PC-3 (cell line): ENCODE results near the gene ATOH1. TPM values are rescaled to one million over a fixed set of nuclear protein-coding genes. Genes with fewer than 3 reads are reported as not detected.

Experiments used
- ATAC-seq: fragments of 200-7000 bp; cut with Tn5 transposase; 2 replicates; pipeline ENCODE4 v1.9.1; 2020; ENCODE audit warnings: mild to moderate bottlenecking, moderate library complexity
- BruUV-seq: library from RNA; stranded (reverse); fragments of 400-500 nt; replicated peaks from 2 replicates; lab custom pipeline; 2021; lab: Mats Ljungman, UMichigan
- CTCF ChIA-PET: fragments of 300-600 bp; sonication (Branson Sonifier 250); formaldehyde crosslinking; loops from one replicate; lab custom pipeline; 2022; ENCODE audit warnings: antibody characterized with exemption; lab: Charles Lee
- POLR2A ChIA-PET: fragments of 300-600 bp; sonication (Branson Sonifier 250); formaldehyde crosslinking; loops from one replicate; lab custom pipeline; 2022; ENCODE audit warnings: antibody characterized with exemption; ENCODE audit not compliant: unreplicated experiment; lab: Charles Lee
- DNase-seq: peaks from one replicate; pipeline ENCODE4 v3.0.0-alpha.2; 2015
- H2AFZ ChIP-seq: fragments of 300-600 bp; sonication (generic); 2 replicates; pipeline ENCODE4 v1.6.0; 2016; ENCODE audit warnings: antibody characterized with exemption, low read length
- H3F3A ChIP-seq: fragments of 300-600 bp; sonication (generic); one replicate; pipeline ENCODE4 v1.6.0; 2017; ENCODE audit warnings: antibody characterized with exemption, low read length, control low read depth, mild to moderate bottlenecking; ENCODE audit not compliant: unreplicated experiment
- H3K27ac ChIP-seq: fragments of 300-600 bp; sonication (generic); 2 replicates; pipeline ENCODE4 v1.5.1; 2016; ENCODE audit warnings: mild to moderate bottlenecking, low read length
- H3K27me3 ChIP-seq: fragments of 300-600 bp; sonication (generic); 2 replicates; pipeline ENCODE4 v1.6.1; 2016; ENCODE audit warnings: low read length, mixed read lengths
- H3K36me3 ChIP-seq: fragments of 300-600 bp; sonication (generic); 2 replicates; pipeline ENCODE4 v1.6.1; 2016; ENCODE audit warnings: low read depth, mixed run types, low read length, mixed read lengths
- H3K4me1 ChIP-seq: fragments of 300-600 bp; sonication (generic); 2 replicates; pipeline ENCODE4 v1.5.1; 2016; ENCODE audit warnings: low read length; ENCODE audit not compliant: insufficient read depth
- H3K4me2 ChIP-seq: fragments of 300-600 bp; sonication (generic); 2 replicates; pipeline ENCODE4 v1.6.0; 2016; ENCODE audit warnings: low read length
- H3K4me3 ChIP-seq: fragments of 300-600 bp; sonication (generic); 2 replicates; pipeline ENCODE4 v1.5.1; 2016; ENCODE audit warnings: mild to moderate bottlenecking, low read length, mixed read lengths
- H3K79me2 ChIP-seq: fragments of 300-600 bp; sonication (generic); 2 replicates; pipeline ENCODE4 v1.6.1; 2017; ENCODE audit warnings: low read length, mixed read lengths
- H3K9ac ChIP-seq: fragments of 300-600 bp; sonication (generic); 2 replicates; pipeline ENCODE4 v1.6.0; 2016; ENCODE audit warnings: mild to moderate bottlenecking, low read length
- H3K9me2 ChIP-seq: fragments of 300-600 bp; sonication (generic); replicated peaks from 2 replicates; pipeline ENCODE4 v1.6.1; 2016; ENCODE audit warnings: mixed run types, low read length, mixed read lengths
- H3K9me3 ChIP-seq: fragments of 300-600 bp; sonication (generic); 2 replicates; pipeline ENCODE4 v1.6.1; 2016; ENCODE audit warnings: low read length, mixed read lengths
- H4K20me1 ChIP-seq: fragments of 300-600 bp; sonication (generic); 2 replicates; pipeline ENCODE4 v1.6.1; 2016; ENCODE audit warnings: low read length, mixed read lengths
- EZH2 ChIP-seq: fragments of 300-600 bp; sonication (generic); IDR thresholded peaks from one replicate; pipeline ENCODE4 v1.6.1; 2017; ENCODE audit warnings: antibody characterized with exemption, mild to moderate bottlenecking, low read length; ENCODE audit not compliant: unreplicated experiment
- EZH2phosphoT487 ChIP-seq: fragments of 300-600 bp; sonication (generic); IDR thresholded peaks from 2 replicates; pipeline ENCODE4 v1.6.1; 2018; ENCODE audit warnings: mild to moderate bottlenecking, antibody characterized with exemption, low read length, borderline replicate concordance
- intact Hi-C: fragments of 100-400 bp; cut with micrococcal nuclease; formaldehyde crosslinking; loops from 2 replicates; pipeline ENCODE4 v1.9.0; 2023
- total RNA-seq: library from RNA; depleted of rRNA; stranded (reverse); fragments of >200 nt; gene quantifications from 2 replicates; pipeline ENCODE4 v1.2.3, GENCODE V29; 2014
- TF ChIP-seq, protein P1 (sequence below): fragments of 300-600 bp; sonication (generic); conservative IDR thresholded peaks from 2 replicates; pipeline ENCODE4 v1.5.1; 2017; ENCODE audit warnings: antibody characterized with exemption, low read depth, mild to moderate bottlenecking, low read length

Gene ATOH1
- total RNA-seq, 1 experiment from 2014 or later = not detected

- no peaks in the 10 kb centered on the region for H3K4me1 ChIP-seq
- ChIA-PET CTCF (no interaction called here), POLR2A (no interaction called here)
- no TSS peak for BruUV-seq
- TF ChIP-seq, protein P1, sequence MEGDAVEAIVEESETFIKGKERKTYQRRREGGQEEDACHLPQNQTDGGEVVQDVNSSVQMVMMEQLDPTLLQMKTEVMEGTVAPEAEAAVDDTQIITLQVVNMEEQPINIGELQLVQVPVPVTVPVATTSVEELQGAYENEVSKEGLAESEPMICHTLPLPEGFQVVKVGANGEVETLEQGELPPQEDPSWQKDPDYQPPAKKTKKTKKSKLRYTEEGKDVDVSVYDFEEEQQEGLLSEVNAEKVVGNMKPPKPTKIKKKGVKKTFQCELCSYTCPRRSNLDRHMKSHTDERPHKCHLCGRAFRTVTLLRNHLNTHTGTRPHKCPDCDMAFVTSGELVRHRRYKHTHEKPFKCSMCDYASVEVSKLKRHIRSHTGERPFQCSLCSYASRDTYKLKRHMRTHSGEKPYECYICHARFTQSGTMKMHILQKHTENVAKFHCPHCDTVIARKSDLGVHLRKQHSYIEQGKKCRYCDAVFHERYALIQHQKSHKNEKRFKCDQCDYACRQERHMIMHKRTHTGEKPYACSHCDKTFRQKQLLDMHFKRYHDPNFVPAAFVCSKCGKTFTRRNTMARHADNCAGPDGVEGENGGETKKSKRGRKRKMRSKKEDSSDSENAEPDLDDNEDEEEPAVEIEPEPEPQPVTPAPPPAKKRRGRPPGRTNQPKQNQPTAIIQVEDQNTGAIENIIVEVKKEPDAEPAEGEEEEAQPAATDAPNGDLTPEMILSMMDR = no peak
- TF ChIP-seq EZH2phosphoT487 = no peak; the same call in 1 of the 2 replicates
- no peak for TF ChIP-seq EZH2
- ATAC-seq = no peak
- no peak overlapping the region for H3K9ac ChIP-seq
- no peak overlapping the region for H3K27ac ChIP-seq
- no peak overlapping the region for H2AFZ ChIP-seq
- H3K9me3 ChIP-seq = no peaks in the 10 kb centered on the region
- no peak for DNase-seq
- peak overlapping the region; percentile 75 for H3K4me2 ChIP-seq
- no peaks in the 10 kb centered on the region for H3K9me2 ChIP-seq
- H4K20me1 ChIP-seq = no peaks in the 10 kb centered on the region
- H3K4me3 ChIP-seq = no peak overlapping the region; the same call in 1 of the 2 replicates
- H3K79me2 ChIP-seq = no peaks in the 10 kb centered on the region
- H3K27me3 ChIP-seq = peaks cover 78% of the 10 kb centered on the region
- intact Hi-C loops = no loop called here
- no peaks in the 10 kb centered on the region for H3F3A ChIP-seq
- no peaks in the 10 kb centered on the region for H3K36me3 ChIP-seq
Observed at GRCh38 chr4:93828995-93829819, 654 bp downstream of the ATOH1 start.

- no peak overlapping the region for H3K9ac ChIP-seq
- H3K9me3 ChIP-seq = no peaks in the 10 kb centered on the region
- no peaks in the 10 kb centered on the region for H4K20me1 ChIP-seq
- BruUV-seq = no TSS peak
- DNase-seq (no peak), ATAC-seq (no peak)
- no peaks in the 10 kb centered on the region for H3K79me2 ChIP-seq
- TF ChIP-seq EZH2 = no peak
- no peak for TF ChIP-seq EZH2phosphoT487
- TF ChIP-seq, protein P1 = no peak
- H2AFZ ChIP-seq = no peak overlapping the region
- no peak overlapping the region for H3K27ac ChIP-seq
- ChIA-PET POLR2A (no interaction called here), CTCF (no interaction called here)
- intact Hi-C loops = no loop called here
- no peaks in the 10 kb centered on the region for H3K4me1 ChIP-seq
- H3K27me3 ChIP-seq = peaks cover 75% of the 10 kb centered on the region
- no peak overlapping the region for H3K4me2 ChIP-seq
- no peak overlapping the region for H3K4me3 ChIP-seq
- H3K9me2 ChIP-seq = no peaks in the 10 kb centered on the region
- no peaks in the 10 kb centered on the region for H3F3A ChIP-seq
- H3K36me3 ChIP-seq = no peaks in the 10 kb centered on the region
Observed at GRCh38 chr4:93829820-93830687, 1.5 kb downstream of the ATOH1 start.
